SK-N-SH (cell line): ENCODE results near the gene PPP5C.

Experiments
- EP300 ChIP-seq, 2 experiments: IDR thresholded peaks; 2 replicates each; pipeline versions ENCODE4 v1.4.0 to v1.6.1; 2012; ENCODE audit warnings: borderline replicate concordance in 1 of 2, low read depth in 1 of 2, low read length in 1 of 2
- FOXJ3 ChIP-seq: sonication (generic); formaldehyde crosslinking; IDR thresholded peaks from 2 replicates; pipeline ENCODE4 v1.5.1; 2020; ENCODE audit warnings: mild to moderate bottlenecking, missing genetic modification reagents
- JUND ChIP-seq: IDR thresholded peaks from 2 replicates; pipeline ENCODE4 v1.4.0; 2012
- NRF1 ChIP-seq: IDR thresholded peaks from 2 replicates; pipeline ENCODE4 v1.6.1; 2012; ENCODE audit warnings: low read depth, mild to moderate bottlenecking, low read length
- TCF12 ChIP-seq: IDR thresholded peaks from 2 replicates; pipeline ENCODE4 v1.4.0; 2012
- TF ChIP-seq, protein P1 (sequence below): fragments of 200-600 bp; sonication (generic); IDR thresholded peaks from 2 replicates; pipeline ENCODE4 v1.6.1; 2017; ENCODE audit warnings: antibody characterized with exemption, mild to moderate bottlenecking, moderate library complexity
- TF ChIP-seq, protein P2 (sequence below): IDR thresholded peaks from 2 replicates; pipeline ENCODE4 v1.4.0; 2012; ENCODE audit warnings: low read depth
- TF ChIP-seq, protein P3 (sequence below): IDR thresholded peaks from 2 replicates; pipeline ENCODE4 v1.6.1; 2012; ENCODE audit warnings: mild to moderate bottlenecking, low read depth, low read length, moderate library complexity
- TF ChIP-seq, protein P4 (sequence below): fragments of 150-350 bp; IDR thresholded peaks from 2 replicates; pipeline ENCODE4 v1.6.1; 2017; ENCODE audit warnings: antibody characterized with exemption, low read length, low read depth, borderline replicate concordance
- TF ChIP-seq, protein P5 (sequence below): fragments of 150-350 bp; IDR thresholded peaks from 2 replicates; pipeline ENCODE4 v1.6.1; 2016; ENCODE audit warnings: mild to moderate bottlenecking, low read depth, low read length

DNA sequence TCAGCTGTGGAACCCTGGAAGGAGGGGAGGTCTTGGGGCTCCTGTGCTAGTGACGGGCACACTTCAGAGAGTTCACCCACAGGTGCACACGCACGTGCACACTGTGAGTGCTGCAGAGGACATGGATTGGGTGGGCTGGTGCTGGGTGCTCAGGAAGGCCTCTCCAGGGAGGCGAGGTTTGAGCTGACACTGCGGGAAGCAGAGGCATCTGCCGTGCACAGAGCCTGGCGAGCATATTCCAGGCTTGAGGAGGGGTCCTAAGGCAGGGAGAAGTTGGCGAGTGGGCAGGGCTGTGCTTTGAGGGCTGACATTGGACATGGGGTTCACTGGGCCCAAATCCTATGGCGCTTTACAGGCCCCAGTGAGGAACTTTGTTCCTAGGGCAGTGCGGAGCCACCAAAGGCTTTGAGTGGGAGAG is 40.8 kb downstream of the PPP5C start:
- TF ChIP-seq FOXJ3 (CRISPR knock-in tag) (no peak), JUND (no peak), TCF12 (no peak), NRF1 (no peak), EP300 (IDR thresholded peaks at IDR 0.05; ENCODE audit: borderline replicate concordance in 1 of 2, low read depth in 1 of 2, low read length in 1 of 2) (no peak)
- TF ChIP-seq, protein P1, sequence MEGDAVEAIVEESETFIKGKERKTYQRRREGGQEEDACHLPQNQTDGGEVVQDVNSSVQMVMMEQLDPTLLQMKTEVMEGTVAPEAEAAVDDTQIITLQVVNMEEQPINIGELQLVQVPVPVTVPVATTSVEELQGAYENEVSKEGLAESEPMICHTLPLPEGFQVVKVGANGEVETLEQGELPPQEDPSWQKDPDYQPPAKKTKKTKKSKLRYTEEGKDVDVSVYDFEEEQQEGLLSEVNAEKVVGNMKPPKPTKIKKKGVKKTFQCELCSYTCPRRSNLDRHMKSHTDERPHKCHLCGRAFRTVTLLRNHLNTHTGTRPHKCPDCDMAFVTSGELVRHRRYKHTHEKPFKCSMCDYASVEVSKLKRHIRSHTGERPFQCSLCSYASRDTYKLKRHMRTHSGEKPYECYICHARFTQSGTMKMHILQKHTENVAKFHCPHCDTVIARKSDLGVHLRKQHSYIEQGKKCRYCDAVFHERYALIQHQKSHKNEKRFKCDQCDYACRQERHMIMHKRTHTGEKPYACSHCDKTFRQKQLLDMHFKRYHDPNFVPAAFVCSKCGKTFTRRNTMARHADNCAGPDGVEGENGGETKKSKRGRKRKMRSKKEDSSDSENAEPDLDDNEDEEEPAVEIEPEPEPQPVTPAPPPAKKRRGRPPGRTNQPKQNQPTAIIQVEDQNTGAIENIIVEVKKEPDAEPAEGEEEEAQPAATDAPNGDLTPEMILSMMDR = no peak
- TF ChIP-seq, protein P2, sequence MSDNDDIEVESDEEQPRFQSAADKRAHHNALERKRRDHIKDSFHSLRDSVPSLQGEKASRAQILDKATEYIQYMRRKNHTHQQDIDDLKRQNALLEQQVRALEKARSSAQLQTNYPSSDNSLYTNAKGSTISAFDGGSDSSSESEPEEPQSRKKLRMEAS = no peak
- TF ChIP-seq, protein P3, sequence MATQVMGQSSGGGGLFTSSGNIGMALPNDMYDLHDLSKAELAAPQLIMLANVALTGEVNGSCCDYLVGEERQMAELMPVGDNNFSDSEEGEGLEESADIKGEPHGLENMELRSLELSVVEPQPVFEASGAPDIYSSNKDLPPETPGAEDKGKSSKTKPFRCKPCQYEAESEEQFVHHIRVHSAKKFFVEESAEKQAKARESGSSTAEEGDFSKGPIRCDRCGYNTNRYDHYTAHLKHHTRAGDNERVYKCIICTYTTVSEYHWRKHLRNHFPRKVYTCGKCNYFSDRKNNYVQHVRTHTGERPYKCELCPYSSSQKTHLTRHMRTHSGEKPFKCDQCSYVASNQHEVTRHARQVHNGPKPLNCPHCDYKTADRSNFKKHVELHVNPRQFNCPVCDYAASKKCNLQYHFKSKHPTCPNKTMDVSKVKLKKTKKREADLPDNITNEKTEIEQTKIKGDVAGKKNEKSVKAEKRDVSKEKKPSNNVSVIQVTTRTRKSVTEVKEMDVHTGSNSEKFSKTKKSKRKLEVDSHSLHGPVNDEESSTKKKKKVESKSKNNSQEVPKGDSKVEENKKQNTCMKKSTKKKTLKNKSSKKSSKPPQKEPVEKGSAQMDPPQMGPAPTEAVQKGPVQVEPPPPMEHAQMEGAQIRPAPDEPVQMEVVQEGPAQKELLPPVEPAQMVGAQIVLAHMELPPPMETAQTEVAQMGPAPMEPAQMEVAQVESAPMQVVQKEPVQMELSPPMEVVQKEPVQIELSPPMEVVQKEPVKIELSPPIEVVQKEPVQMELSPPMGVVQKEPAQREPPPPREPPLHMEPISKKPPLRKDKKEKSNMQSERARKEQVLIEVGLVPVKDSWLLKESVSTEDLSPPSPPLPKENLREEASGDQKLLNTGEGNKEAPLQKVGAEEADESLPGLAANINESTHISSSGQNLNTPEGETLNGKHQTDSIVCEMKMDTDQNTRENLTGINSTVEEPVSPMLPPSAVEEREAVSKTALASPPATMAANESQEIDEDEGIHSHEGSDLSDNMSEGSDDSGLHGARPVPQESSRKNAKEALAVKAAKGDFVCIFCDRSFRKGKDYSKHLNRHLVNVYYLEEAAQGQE = no peak
- TF ChIP-seq, protein P4, sequence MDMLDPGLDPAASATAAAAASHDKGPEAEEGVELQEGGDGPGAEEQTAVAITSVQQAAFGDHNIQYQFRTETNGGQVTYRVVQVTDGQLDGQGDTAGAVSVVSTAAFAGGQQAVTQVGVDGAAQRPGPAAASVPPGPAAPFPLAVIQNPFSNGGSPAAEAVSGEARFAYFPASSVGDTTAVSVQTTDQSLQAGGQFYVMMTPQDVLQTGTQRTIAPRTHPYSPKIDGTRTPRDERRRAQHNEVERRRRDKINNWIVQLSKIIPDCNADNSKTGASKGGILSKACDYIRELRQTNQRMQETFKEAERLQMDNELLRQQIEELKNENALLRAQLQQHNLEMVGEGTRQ = no peak
- TF ChIP-seq, protein P5, sequence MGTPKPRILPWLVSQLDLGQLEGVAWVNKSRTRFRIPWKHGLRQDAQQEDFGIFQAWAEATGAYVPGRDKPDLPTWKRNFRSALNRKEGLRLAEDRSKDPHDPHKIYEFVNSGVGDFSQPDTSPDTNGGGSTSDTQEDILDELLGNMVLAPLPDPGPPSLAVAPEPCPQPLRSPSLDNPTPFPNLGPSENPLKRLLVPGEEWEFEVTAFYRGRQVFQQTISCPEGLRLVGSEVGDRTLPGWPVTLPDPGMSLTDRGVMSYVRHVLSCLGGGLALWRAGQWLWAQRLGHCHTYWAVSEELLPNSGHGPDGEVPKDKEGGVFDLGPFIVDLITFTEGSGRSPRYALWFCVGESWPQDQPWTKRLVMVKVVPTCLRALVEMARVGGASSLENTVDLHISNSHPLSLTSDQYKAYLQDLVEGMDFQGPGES = no peak
